ENCODE results near the gene CCDC69. TPM values are rescaled to one million over a fixed set of nuclear protein-coding genes. Genes with fewer than 3 reads are reported as not detected.

Gene CCDC69
- total RNA-seq, 6 experiments from 2014 or later = 0.43 to 1.1 (median 0.71) TPM

- Mint-ChIP-seq H3K4me3 (no peak overlapping the region), H3K36me3 (ENCODE audit: low read depth) (peaks cover 63% of the 10 kb centered on the region), H3K27me3 (ENCODE audit: insufficient read depth) (no peaks in the 10 kb centered on the region; the same call in 1 of the 2 replicates), H3K4me1 (ENCODE audit: low read depth) (peaks cover 40% of the 10 kb centered on the region), H3K27ac (no peak overlapping the region), H3K9me3 (no peaks in the 10 kb centered on the region)
- no peak for DNase-seq
- TF ChIP-seq CTCF (IDR thresholded peaks at IDR 0.05) = no peak
These were observed 84.2 kb downstream of the CCDC69 start for GRCh38 chr5:151139646-151140045.

- no peak for TF ChIP-seq CTCF (IDR thresholded peaks at IDR 0.05)
- Mint-ChIP-seq H3K4me1 (ENCODE audit: low read depth) (peaks cover 34% of the 10 kb centered on the region), H3K9me3 (no peaks in the 10 kb centered on the region), H3K4me3 (no peak overlapping the region), H3K27ac (no peak overlapping the region), H3K36me3 (ENCODE audit: low read depth) (peaks cover 63% of the 10 kb centered on the region), H3K27me3 (ENCODE audit: insufficient read depth) (no peaks in the 10 kb centered on the region; the same call in 1 of the 2 replicates)
- no peak for DNase-seq
These were observed 84.9 kb downstream of the CCDC69 start for GRCh38 chr5:151139015-151139414.

- Mint-ChIP-seq H3K27me3 (ENCODE audit: insufficient read depth) (no peaks in the 10 kb centered on the region; the same call in 1 of the 2 replicates), H3K4me1 (ENCODE audit: low read depth) (peaks cover 25% of the 10 kb centered on the region), H3K27ac (no peak overlapping the region), H3K9me3 (no peaks in the 10 kb centered on the region), H3K36me3 (ENCODE audit: low read depth) (peaks cover 64% of the 10 kb centered on the region), H3K4me3 (no peak overlapping the region)
- TF ChIP-seq CTCF (IDR thresholded peaks at IDR 0.05) = no peak
- DNase-seq = no peak
These were observed 85.8 kb downstream of the CCDC69 start for GRCh38 chr5:151138114-151138513.

GRCh38 chr5:151137067-151137825 is 86.6 kb downstream of the CCDC69 start:
- no peak overlapping the region for H3K4me3 Mint-ChIP-seq
- peaks cover 60% of the 10 kb centered on the region for H3K36me3 Mint-ChIP-seq (ENCODE audit: low read depth)
- TF ChIP-seq CTCF (IDR thresholded peaks at IDR 0.05) = no peak
- DNase-seq = no peak
- H3K27ac Mint-ChIP-seq = no peak overlapping the region
- no peaks in the 10 kb centered on the region; the same call in 1 of the 2 replicates for H3K27me3 Mint-ChIP-seq (ENCODE audit: insufficient read depth)
- H3K9me3 Mint-ChIP-seq = no peaks in the 10 kb centered on the region
- peaks cover 16% of the 10 kb centered on the region for H3K4me1 Mint-ChIP-seq (ENCODE audit: low read depth)

- DNase-seq = no peak
- Mint-ChIP-seq H3K27ac (no peak overlapping the region), H3K4me1 (ENCODE audit: low read depth) (no peaks in the 10 kb centered on the region), H3K4me3 (no peak overlapping the region), H3K9me3 (no peaks in the 10 kb centered on the region), H3K36me3 (ENCODE audit: low read depth) (peaks cover 72% of the 10 kb centered on the region), H3K27me3 (ENCODE audit: insufficient read depth) (peaks cover 4% of the 10 kb centered on the region; the same call in 1 of the 2 replicates)
- no peak for TF ChIP-seq CTCF (IDR thresholded peaks at IDR 0.05)
These were observed 89.7 kb downstream of the CCDC69 start for GRCh38 chr5:151134228-151134627.

All from HFFc6 (cell line).